Lower leg skin (tissue), 3 donors: Measurements from ENCODE around the gene IKZF1.

Experiments
- POLR2A ChIP-seq, 2 donors: fragments of 450-650 bp; IDR thresholded peaks; one replicate each; pipeline ENCODE4 v1.6.1; 2016 to 2017; ENCODE audit warnings: antibody characterized with exemption in 2 of 2, mild to moderate bottlenecking in 1 of 2, moderate library complexity in 1 of 2
- TF ChIP-seq, protein P1 (sequence below), 3 donors: fragments of 450-650 bp; IDR thresholded peaks; one replicate each; pipeline ENCODE4 v1.5.1; 2016; ENCODE audit warnings: antibody characterized with exemption in 3 of 3, mild to moderate bottlenecking in 3 of 3, moderate library complexity in 2 of 3

DNA sequence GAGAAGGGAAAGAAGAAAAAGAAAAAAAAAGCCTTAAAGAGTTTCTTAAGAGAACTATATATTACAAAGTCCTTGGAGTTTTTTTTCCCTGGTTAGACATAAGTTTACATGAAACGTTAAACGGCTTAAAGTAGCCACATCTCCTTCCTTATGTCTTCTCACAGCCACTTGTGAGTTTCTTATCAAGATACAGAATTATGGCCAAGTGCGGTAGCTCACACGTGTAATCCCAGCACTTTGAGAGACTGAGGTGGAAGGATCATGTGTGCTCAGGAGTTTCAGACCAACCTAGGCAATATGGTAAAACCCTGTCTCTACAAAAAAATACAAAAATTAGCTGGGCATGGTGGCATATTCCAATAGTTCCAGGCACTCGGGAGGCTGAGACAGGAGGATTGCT is 54.3 kb downstream of the IKZF1 start:
- TF ChIP-seq, protein P1, sequence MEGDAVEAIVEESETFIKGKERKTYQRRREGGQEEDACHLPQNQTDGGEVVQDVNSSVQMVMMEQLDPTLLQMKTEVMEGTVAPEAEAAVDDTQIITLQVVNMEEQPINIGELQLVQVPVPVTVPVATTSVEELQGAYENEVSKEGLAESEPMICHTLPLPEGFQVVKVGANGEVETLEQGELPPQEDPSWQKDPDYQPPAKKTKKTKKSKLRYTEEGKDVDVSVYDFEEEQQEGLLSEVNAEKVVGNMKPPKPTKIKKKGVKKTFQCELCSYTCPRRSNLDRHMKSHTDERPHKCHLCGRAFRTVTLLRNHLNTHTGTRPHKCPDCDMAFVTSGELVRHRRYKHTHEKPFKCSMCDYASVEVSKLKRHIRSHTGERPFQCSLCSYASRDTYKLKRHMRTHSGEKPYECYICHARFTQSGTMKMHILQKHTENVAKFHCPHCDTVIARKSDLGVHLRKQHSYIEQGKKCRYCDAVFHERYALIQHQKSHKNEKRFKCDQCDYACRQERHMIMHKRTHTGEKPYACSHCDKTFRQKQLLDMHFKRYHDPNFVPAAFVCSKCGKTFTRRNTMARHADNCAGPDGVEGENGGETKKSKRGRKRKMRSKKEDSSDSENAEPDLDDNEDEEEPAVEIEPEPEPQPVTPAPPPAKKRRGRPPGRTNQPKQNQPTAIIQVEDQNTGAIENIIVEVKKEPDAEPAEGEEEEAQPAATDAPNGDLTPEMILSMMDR (IDR thresholded peaks at IDR 0.05) = no peak
- no peak for TF ChIP-seq POLR2A (IDR thresholded peaks at IDR 0.05)
